ENCODE measurements around the gene RBM4B. TPM values are rescaled to one million over a fixed set of nuclear protein-coding genes. Genes with fewer than 3 reads are reported as not detected.
A peak's percentile ranks its signal among the peaks of the same experiment; 100 is the strongest.
"Not testable (repeated sequence)": the region's sequence is repeated elsewhere in the genome, so short reads cannot be mapped to it uniquely, and the experiment has no call there.

The RBM4B gene
- total RNA-seq, 1 donor from 2014 or later, result 20.3 TPM

DNA sequence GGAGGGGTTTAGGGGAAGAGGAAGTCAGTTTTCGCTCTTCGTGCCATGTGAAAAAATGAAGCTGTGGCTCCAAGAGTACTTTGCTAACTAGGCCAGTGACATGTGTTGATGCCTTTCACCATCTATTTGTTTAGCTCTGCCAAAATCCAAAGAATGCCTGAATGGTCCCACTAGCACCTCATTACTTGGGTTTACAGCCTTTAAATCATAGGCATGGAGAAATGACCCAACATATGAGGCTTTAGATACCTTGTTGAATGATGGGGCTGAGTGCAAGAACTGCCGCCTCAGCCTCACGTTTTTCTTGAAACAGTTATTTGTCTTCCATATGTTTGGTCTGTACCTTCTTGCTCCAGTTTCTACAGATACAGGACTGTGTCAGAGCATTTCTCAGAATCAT lies 30.9 kb downstream of the RBM4B start:
- Histone ChIP-seq H2AFZ (ENCODE audit: low read depth, low read length) (no peak overlapping the region), H3K36me3 (ENCODE audit: insufficient read depth, low read length) (peaks cover 64% of the 10 kb centered on the region), H3K27me3 (ENCODE audit: insufficient read depth, low read length) (no peaks in the 10 kb centered on the region), H3K9me3 (ENCODE audit: insufficient read depth, low read depth, low read length) (no peaks in the 10 kb centered on the region), H3K4me3 (ENCODE audit: insufficient read depth, low read depth, low read length) (no peak overlapping the region), H4K20me1 (ENCODE audit: insufficient read depth, low read length) (peaks cover 93% of the 10 kb centered on the region), H3K27ac (ENCODE audit: low read depth, low read length) (no peak overlapping the region), H3K9ac (ENCODE audit: low read length) (no peak overlapping the region), H3K4me1 (ENCODE audit: insufficient read depth, low read length) (peaks cover 19% of the 10 kb centered on the region), H3K79me2 (ENCODE audit: insufficient read depth, low read length) (peaks cover 94% of the 10 kb centered on the region), H3K4me2 (ENCODE audit: low read length) (no peak overlapping the region)
- peaks cover 39% of the 10 kb centered on the region for H3K36me3 Mint-ChIP-seq (ENCODE audit: low read depth, unreplicated experiment)
- no peak overlapping the region for H3K27ac Mint-ChIP-seq (ENCODE audit: unreplicated experiment)
- H3K9me3 Mint-ChIP-seq (ENCODE audit: unreplicated experiment), result no peaks in the 10 kb centered on the region
- DNase-seq (ENCODE audit: low read depth) (no peak), FAIRE-seq (no peak)
- peaks cover 45% of the 10 kb centered on the region for H3K4me1 Mint-ChIP-seq (ENCODE audit: low read depth, unreplicated experiment)
- no peaks in the 10 kb centered on the region for H3K27me3 Mint-ChIP-seq (ENCODE audit: low read depth, unreplicated experiment)
- TF ChIP-seq, protein P1, sequence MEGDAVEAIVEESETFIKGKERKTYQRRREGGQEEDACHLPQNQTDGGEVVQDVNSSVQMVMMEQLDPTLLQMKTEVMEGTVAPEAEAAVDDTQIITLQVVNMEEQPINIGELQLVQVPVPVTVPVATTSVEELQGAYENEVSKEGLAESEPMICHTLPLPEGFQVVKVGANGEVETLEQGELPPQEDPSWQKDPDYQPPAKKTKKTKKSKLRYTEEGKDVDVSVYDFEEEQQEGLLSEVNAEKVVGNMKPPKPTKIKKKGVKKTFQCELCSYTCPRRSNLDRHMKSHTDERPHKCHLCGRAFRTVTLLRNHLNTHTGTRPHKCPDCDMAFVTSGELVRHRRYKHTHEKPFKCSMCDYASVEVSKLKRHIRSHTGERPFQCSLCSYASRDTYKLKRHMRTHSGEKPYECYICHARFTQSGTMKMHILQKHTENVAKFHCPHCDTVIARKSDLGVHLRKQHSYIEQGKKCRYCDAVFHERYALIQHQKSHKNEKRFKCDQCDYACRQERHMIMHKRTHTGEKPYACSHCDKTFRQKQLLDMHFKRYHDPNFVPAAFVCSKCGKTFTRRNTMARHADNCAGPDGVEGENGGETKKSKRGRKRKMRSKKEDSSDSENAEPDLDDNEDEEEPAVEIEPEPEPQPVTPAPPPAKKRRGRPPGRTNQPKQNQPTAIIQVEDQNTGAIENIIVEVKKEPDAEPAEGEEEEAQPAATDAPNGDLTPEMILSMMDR (IDR thresholded peaks at IDR 0.05; ENCODE audit: insufficient read depth, low read depth, low read length), result no peak
- TF ChIP-seq EZH2 (IDR thresholded peaks at IDR 0.05; ENCODE audit: insufficient read depth, low read length), result no peak
- no peak overlapping the region for H3K4me3 Mint-ChIP-seq (ENCODE audit: unreplicated experiment)

DNA sequence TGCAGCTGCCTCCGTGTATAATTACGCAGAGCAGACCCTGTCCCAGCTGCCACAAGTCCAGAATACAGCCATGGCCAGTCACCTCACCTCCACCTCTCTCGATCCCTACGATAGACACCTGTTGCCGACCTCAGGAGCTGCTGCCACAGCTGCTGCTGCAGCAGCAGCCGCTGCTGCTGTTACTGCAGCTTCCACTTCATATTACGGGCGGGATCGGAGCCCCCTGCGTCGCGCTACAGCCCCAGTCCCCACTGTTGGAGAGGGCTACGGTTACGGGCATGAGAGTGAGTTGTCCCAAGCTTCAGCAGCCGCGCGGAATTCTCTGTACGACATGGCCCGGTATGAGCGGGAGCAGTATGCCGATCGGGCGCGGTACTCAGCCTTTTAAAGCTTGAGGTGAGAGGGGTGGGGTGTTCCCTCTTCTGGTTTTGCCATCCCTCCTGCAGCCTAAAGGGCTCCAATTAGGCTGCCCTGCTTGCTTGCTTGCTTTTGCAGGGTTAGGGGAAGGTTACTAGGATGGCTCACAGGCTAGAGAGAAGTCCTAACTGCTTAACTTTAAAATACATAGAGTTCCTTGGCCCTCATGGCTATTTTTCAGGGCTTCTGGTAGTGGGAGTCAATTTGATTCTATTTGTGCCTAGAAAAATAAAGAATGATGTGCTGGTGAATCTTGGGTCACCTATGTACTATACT lies 33.8 kb downstream of the RBM4B start:
- no peaks in the 10 kb centered on the region for H3K27me3 ChIP-seq (ENCODE audit: insufficient read depth, low read length)
- Mint-ChIP-seq H3K36me3 (ENCODE audit: low read depth, unreplicated experiment) (peaks cover 32% of the 10 kb centered on the region), H3K27ac (ENCODE audit: unreplicated experiment) (peak overlapping the region; percentile 36), H3K9me3 (ENCODE audit: unreplicated experiment) (no peaks in the 10 kb centered on the region), H3K4me3 (ENCODE audit: unreplicated experiment) (peak overlapping the region; percentile 99), H3K27me3 (ENCODE audit: low read depth, unreplicated experiment) (no peaks in the 10 kb centered on the region), H3K4me1 (ENCODE audit: low read depth, unreplicated experiment) (peaks cover 50% of the 10 kb centered on the region)
- peaks cover 39% of the 10 kb centered on the region for H3K4me1 ChIP-seq (ENCODE audit: insufficient read depth, low read length)
- H3K4me3 ChIP-seq (ENCODE audit: insufficient read depth, low read depth, low read length), result no peak overlapping the region
- peak overlapping the region; percentile 96 for H3K4me2 ChIP-seq (ENCODE audit: low read length)
- H3K9ac ChIP-seq (ENCODE audit: low read length), result no peak overlapping the region
- H3K9me3 ChIP-seq (ENCODE audit: insufficient read depth, low read depth, low read length), result no peaks in the 10 kb centered on the region
- peaks cover 98% of the 10 kb centered on the region for H4K20me1 ChIP-seq (ENCODE audit: insufficient read depth, low read length)
- peaks cover 99% of the 10 kb centered on the region for H3K79me2 ChIP-seq (ENCODE audit: insufficient read depth, low read length)
- FAIRE-seq (no peak), DNase-seq (ENCODE audit: low read depth) (no peak)
- no peak overlapping the region for H3K27ac ChIP-seq (ENCODE audit: low read depth, low read length)
- peaks cover 67% of the 10 kb centered on the region for H3K36me3 ChIP-seq (ENCODE audit: insufficient read depth, low read length)
- no peak overlapping the region for H2AFZ ChIP-seq (ENCODE audit: low read depth, low read length)
- TF ChIP-seq, protein P1 (IDR thresholded peaks at IDR 0.05; ENCODE audit: insufficient read depth, low read depth, low read length), result no peak
- no peak for TF ChIP-seq EZH2 (IDR thresholded peaks at IDR 0.05; ENCODE audit: insufficient read depth, low read length)

DNA sequence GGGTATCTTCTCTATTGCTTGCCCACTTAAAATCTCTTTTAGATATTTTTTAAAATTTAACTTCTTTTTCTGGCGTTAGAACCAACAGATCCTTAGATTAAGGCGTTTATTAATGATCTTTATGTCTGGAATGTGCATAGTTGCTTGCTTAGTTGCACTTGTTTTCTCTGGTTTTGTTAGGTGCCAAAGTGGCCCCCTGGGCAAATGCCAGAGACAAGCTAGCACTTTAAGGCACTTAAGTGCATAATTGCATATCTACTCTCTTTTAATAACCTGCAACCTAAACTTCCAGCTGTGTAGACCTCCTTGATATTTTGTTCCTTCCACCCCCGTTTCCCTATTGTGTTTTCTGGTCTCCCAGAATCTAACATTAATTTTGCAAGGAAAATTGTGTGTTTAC lies 35.9 kb downstream of the RBM4B start:
- peaks cover 87% of the 10 kb centered on the region for H4K20me1 ChIP-seq (ENCODE audit: insufficient read depth, low read length)
- H2AFZ ChIP-seq (ENCODE audit: low read depth, low read length), result no peak overlapping the region
- H3K4me2 ChIP-seq (ENCODE audit: low read length), result peak overlapping the region; percentile 96
- H3K4me1 Mint-ChIP-seq (ENCODE audit: low read depth, unreplicated experiment), result peaks cover 51% of the 10 kb centered on the region
- H3K4me3 Mint-ChIP-seq (ENCODE audit: unreplicated experiment), result peak overlapping the region; percentile 99
- H3K27me3 Mint-ChIP-seq (ENCODE audit: low read depth, unreplicated experiment), result no peaks in the 10 kb centered on the region
- TF ChIP-seq EZH2 (IDR thresholded peaks at IDR 0.05; ENCODE audit: insufficient read depth, low read length), result no peak
- TF ChIP-seq, protein P1 (IDR thresholded peaks at IDR 0.05; ENCODE audit: insufficient read depth, low read depth, low read length), result no peak
- peak overlapping the region; percentile 89 for H3K4me3 ChIP-seq (ENCODE audit: insufficient read depth, low read depth, low read length)
- FAIRE-seq (no peak), DNase-seq (ENCODE audit: low read depth) (peak; percentile 49)
- H3K9me3 ChIP-seq (ENCODE audit: insufficient read depth, low read depth, low read length), result no peaks in the 10 kb centered on the region
- H3K27me3 ChIP-seq (ENCODE audit: insufficient read depth, low read length), result no peaks in the 10 kb centered on the region
- H3K36me3 ChIP-seq (ENCODE audit: insufficient read depth, low read length), result peaks cover 61% of the 10 kb centered on the region
- H3K27ac Mint-ChIP-seq (ENCODE audit: unreplicated experiment), result no peak overlapping the region
- H3K27ac ChIP-seq (ENCODE audit: low read depth, low read length), result no peak overlapping the region
- H3K9ac ChIP-seq (ENCODE audit: low read length), result peak overlapping the region; percentile 92
- peaks cover 97% of the 10 kb centered on the region for H3K79me2 ChIP-seq (ENCODE audit: insufficient read depth, low read length)
- H3K9me3 Mint-ChIP-seq (ENCODE audit: unreplicated experiment), result no peaks in the 10 kb centered on the region
- peaks cover 32% of the 10 kb centered on the region for H3K36me3 Mint-ChIP-seq (ENCODE audit: low read depth, unreplicated experiment)
- peaks cover 48% of the 10 kb centered on the region for H3K4me1 ChIP-seq (ENCODE audit: insufficient read depth, low read length)

DNA sequence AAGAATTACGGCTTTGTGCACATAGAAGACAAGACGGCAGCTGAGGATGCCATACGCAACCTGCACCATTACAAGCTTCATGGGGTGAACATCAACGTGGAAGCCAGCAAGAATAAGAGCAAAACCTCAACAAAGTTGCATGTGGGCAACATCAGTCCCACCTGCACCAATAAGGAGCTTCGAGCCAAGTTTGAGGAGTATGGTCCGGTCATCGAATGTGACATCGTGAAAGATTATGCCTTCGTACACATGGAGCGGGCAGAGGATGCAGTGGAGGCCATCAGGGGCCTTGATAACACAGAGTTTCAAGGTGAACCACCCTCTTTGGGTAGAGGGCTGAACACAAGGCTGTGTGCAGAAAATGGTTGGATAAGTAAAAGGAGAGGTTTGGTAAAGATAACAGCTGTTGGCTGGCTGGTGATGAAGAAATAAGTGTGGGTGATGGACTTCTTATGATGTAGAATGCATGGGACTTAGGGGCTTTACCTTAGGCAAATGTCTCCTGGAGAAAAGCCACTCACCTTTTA lies 37.8 kb downstream of the RBM4B start:
- peak overlapping the region; percentile 88 for H3K27ac ChIP-seq (ENCODE audit: low read depth, low read length)
- H3K9ac ChIP-seq (ENCODE audit: low read length), result peak overlapping the region; percentile 92
- peaks cover 22% of the 10 kb centered on the region for H3K36me3 Mint-ChIP-seq (ENCODE audit: low read depth, unreplicated experiment)
- peak overlapping the region; percentile 96 for H3K4me2 ChIP-seq (ENCODE audit: low read length)
- peaks cover 42% of the 10 kb centered on the region for H3K36me3 ChIP-seq (ENCODE audit: insufficient read depth, low read length)
- not testable (repeated sequence) for H3K9me3 Mint-ChIP-seq (ENCODE audit: unreplicated experiment); H3K9me3 ChIP-seq (ENCODE audit: insufficient read depth, low read depth, low read length); H3K27me3 ChIP-seq (ENCODE audit: insufficient read depth, low read length); H3K27me3 Mint-ChIP-seq (ENCODE audit: low read depth, unreplicated experiment); H2AFZ ChIP-seq (ENCODE audit: low read depth, low read length); FAIRE-seq; DNase-seq (ENCODE audit: low read depth)
- H3K79me2 ChIP-seq (ENCODE audit: insufficient read depth, low read length), result peaks cover 95% of the 10 kb centered on the region
- H3K27ac Mint-ChIP-seq (ENCODE audit: unreplicated experiment), result peak overlapping the region; percentile 15
- H3K4me1 ChIP-seq (ENCODE audit: insufficient read depth, low read length), result peaks cover 48% of the 10 kb centered on the region
- H3K4me3 Mint-ChIP-seq (ENCODE audit: unreplicated experiment), result peak overlapping the region; percentile 99
- peaks cover 83% of the 10 kb centered on the region for H4K20me1 ChIP-seq (ENCODE audit: insufficient read depth, low read length)
- peak overlapping the region; percentile 89 for H3K4me3 ChIP-seq (ENCODE audit: insufficient read depth, low read depth, low read length)
- H3K4me1 Mint-ChIP-seq (ENCODE audit: low read depth, unreplicated experiment), result peaks cover 39% of the 10 kb centered on the region

Measured in astrocyte (in vitro differentiated cells and primary cell).